ENCODE results near the gene KIAA1549. TPM values are rescaled to one million over a fixed set of nuclear protein-coding genes. Genes with fewer than 3 reads are reported as not detected.

KIAA1549 gene
- total RNA-seq, 4 donors from 2014 or later: 2.3 to 3.2 (median 2.8) TPM

- no peak for TF ChIP-seq CTCF (IDR thresholded peaks at IDR 0.05)
- TF ChIP-seq POLR2AphosphoS5 (IDR thresholded peaks at IDR 0.05): no peak
- TF ChIP-seq POLR2A (IDR thresholded peaks at IDR 0.05; ENCODE audit: low read depth): no peak
- no peak for TF ChIP-seq EP300 (IDR thresholded peaks at IDR 0.05)
- WGBS: 78% methylated on average over 4 of the region's 4 CpGs
- Histone ChIP-seq H3K27ac (replicated peaks in 1 of 4) (no peak overlapping the region), H3K27me3 (no peaks in the 10 kb centered on the region), H3K36me3 (no peaks in the 10 kb centered on the region), H3K9me3 (no peaks in the 10 kb centered on the region), H3K4me1 (no peaks in the 10 kb centered on the region), H3K4me3 (no peak overlapping the region)
- intact Hi-C loops (cut with DNase I): no loop called here
- DNase-seq (ENCODE audit: extremely low spot score): no peak
Measured at GRCh38 chr7:138967159-138967558, 14.0 kb downstream of the KIAA1549 start.

- TF ChIP-seq POLR2A (IDR thresholded peaks at IDR 0.05; ENCODE audit: low read depth) (no peak), POLR2AphosphoS5 (IDR thresholded peaks at IDR 0.05) (no peak), EP300 (IDR thresholded peaks at IDR 0.05) (no peak), CTCF (IDR thresholded peaks at IDR 0.05) (no peak)
- Histone ChIP-seq H3K27me3 (no peaks in the 10 kb centered on the region), H3K9me3 (no peaks in the 10 kb centered on the region), H3K4me3 (no peak overlapping the region), H3K36me3 (no peaks in the 10 kb centered on the region), H3K4me1 (peaks cover 0 to 9% (median 4%) of the 10 kb centered on the region in 4 donors), H3K27ac (replicated peaks in 1 of 4) (no peak overlapping the region)
- DNase-seq (ENCODE audit: extremely low spot score): no peak
- WGBS: 93% methylated on average over 15 of the region's 15 CpGs
- intact Hi-C loops (cut with DNase I): no loop called here
Measured at GRCh38 chr7:138964624-138965436, 16.4 kb downstream of the KIAA1549 start.

- TF ChIP-seq EP300 (IDR thresholded peaks at IDR 0.05): no peak
- no peak for TF ChIP-seq CTCF (IDR thresholded peaks at IDR 0.05)
- no peak for TF ChIP-seq POLR2A (IDR thresholded peaks at IDR 0.05; ENCODE audit: low read depth)
- TF ChIP-seq POLR2AphosphoS5 (IDR thresholded peaks at IDR 0.05): no peak
- 83% methylated on average over 5 of the region's 5 CpGs for WGBS
- Histone ChIP-seq H3K4me1 (peaks cover 0 to 9% (median 4%) of the 10 kb centered on the region in 4 donors), H3K27me3 (no peaks in the 10 kb centered on the region), H3K36me3 (no peaks in the 10 kb centered on the region), H3K4me3 (no peak overlapping the region), H3K27ac (replicated peaks in 1 of 4) (no peak overlapping the region), H3K9me3 (no peaks in the 10 kb centered on the region)
- no peak for DNase-seq (ENCODE audit: extremely low spot score)
- intact Hi-C loops (cut with DNase I): no loop called here
Measured at GRCh38 chr7:138963675-138964074, 17.5 kb downstream of the KIAA1549 start.

GRCh38 chr7:138962561-138963270, 18.5 kb downstream of the KIAA1549 start:
- 73% methylated on average over 10 of the region's 10 CpGs for WGBS
- intact Hi-C loops (cut with DNase I): no loop called here
- peaks cover 0 to 9% (median 4%) of the 10 kb centered on the region in 4 donors for H3K4me1 ChIP-seq

More at GRCh38 chr7:138962561-138963270, 18.5 kb downstream of the KIAA1549 start:
- H3K9me3 ChIP-seq: no peaks in the 10 kb centered on the region
- no peak overlapping the region for H3K27ac ChIP-seq (replicated peaks in 1 of 4)
- no peak for TF ChIP-seq POLR2AphosphoS5 (IDR thresholded peaks at IDR 0.05)
- TF ChIP-seq CTCF (IDR thresholded peaks at IDR 0.05): no peak
- no peak for TF ChIP-seq POLR2A (IDR thresholded peaks at IDR 0.05; ENCODE audit: low read depth)
- H3K27me3 ChIP-seq: no peaks in the 10 kb centered on the region
- no peak for DNase-seq (ENCODE audit: extremely low spot score)
- no peak overlapping the region for H3K4me3 ChIP-seq
- H3K36me3 ChIP-seq: no peaks in the 10 kb centered on the region
